ENCODE measurements around the gene GPHN. TPM values are rescaled to one million over a fixed set of nuclear protein-coding genes. Genes with fewer than 3 reads are reported as not detected.
A peak's percentile ranks its signal among the peaks of the same experiment; 100 is the strongest.

GPHN gene
- total and polyA plus RNA-seq, 4 donors, result 9.1 to 57.6 (median 33.9) TPM

GRCh38 chr14:66657780-66658179 is 149.8 kb downstream of the GPHN start:
- Histone ChIP-seq H3K27me3 (ENCODE audit: control insufficient read depth in 3 of 3, insufficient read depth in 3 of 3, low read length in 2 of 3) (no peaks in the 10 kb centered on the region), H3K4me3 (no peak overlapping the region), H3K9ac (ENCODE audit: insufficient read depth in 1 of 2, low read length in 2 of 2) (no peak overlapping the region), H3K36me3 (ENCODE audit: control insufficient read depth in 4 of 4, insufficient read depth in 4 of 4, low read length in 4 of 4) (no peaks in the 10 kb centered on the region), H3K4me1 (ENCODE audit: control insufficient read depth in 5 of 5, insufficient read depth in 5 of 5, low read length in 5 of 5) (peaks cover 0 to 2% (median 0%) of the 10 kb centered on the region in 5 donors), H3K9me3 (ENCODE audit: control insufficient read depth in 4 of 4, insufficient read depth in 3 of 4, low read length in 3 of 4) (peaks cover 0 to 14% (median 1%) of the 10 kb centered on the region in 4 donors), H3K27ac (ENCODE audit: low read depth in 1 of 2, low read length in 1 of 2) (no peak overlapping the region)
- TF ChIP-seq CTCF (IDR thresholded peaks at IDR 0.05; ENCODE audit: control extremely low read depth, extremely low read depth), result no peak
- 79 to 94% methylated on average over 3 of the region's 3 CpGs for WGBS, 2 donors
- ATAC-seq (ENCODE audit: insufficient read depth, low FRiP score) (no peak), DNase-seq (no peak)

GRCh38 chr14:66662374-66662773 is 154.4 kb downstream of the GPHN start:
- peaks cover 0 to 8% (median 1%) of the 10 kb centered on the region in 4 donors for H3K9me3 ChIP-seq (ENCODE audit: control insufficient read depth in 4 of 4, insufficient read depth in 3 of 4, low read length in 3 of 4)
- no peaks in the 10 kb centered on the region for H3K36me3 ChIP-seq (ENCODE audit: control insufficient read depth in 4 of 4, insufficient read depth in 4 of 4, low read length in 4 of 4)
- no peaks in the 10 kb centered on the region for H3K27me3 ChIP-seq (ENCODE audit: control insufficient read depth in 3 of 3, insufficient read depth in 3 of 3, low read length in 2 of 3)
- H3K27ac ChIP-seq (ENCODE audit: low read depth in 1 of 2, low read length in 1 of 2), result no peak overlapping the region
- H3K4me1 ChIP-seq (ENCODE audit: control insufficient read depth in 5 of 5, insufficient read depth in 5 of 5, low read length in 5 of 5), result no peaks in the 10 kb centered on the region
- DNase-seq (no peak), ATAC-seq (ENCODE audit: insufficient read depth, low FRiP score) (peak; percentile 34)
- TF ChIP-seq CTCF (IDR thresholded peaks at IDR 0.05; ENCODE audit: control extremely low read depth, extremely low read depth), result no peak
- H3K9ac ChIP-seq (ENCODE audit: insufficient read depth in 1 of 2, low read length in 2 of 2), result no peak overlapping the region
- 78 to 80% methylated on average over 4 of the region's 4 CpGs for WGBS, 2 donors
- no peak overlapping the region for H3K4me3 ChIP-seq

- ATAC-seq (ENCODE audit: insufficient read depth, low FRiP score), result no peak
- peaks cover 4 to 8% (median 5%) of the 10 kb centered on the region in 4 donors for H3K9me3 ChIP-seq (ENCODE audit: control insufficient read depth in 4 of 4, insufficient read depth in 3 of 4, low read length in 3 of 4)
- no peak for TF ChIP-seq CTCF (IDR thresholded peaks at IDR 0.05; ENCODE audit: control extremely low read depth, extremely low read depth)
Observed at GRCh38 chr14:66677780-66678179, 169.8 kb downstream of the GPHN start.

GRCh38 chr14:66680216-66680615 is 172.3 kb downstream of the GPHN start:
- Histone ChIP-seq H3K9me3 (ENCODE audit: control insufficient read depth in 4 of 4, insufficient read depth in 3 of 4, low read length in 3 of 4) (peaks cover 4 to 8% (median 5%) of the 10 kb centered on the region in 4 donors), H3K9ac (ENCODE audit: insufficient read depth in 1 of 2, low read length in 2 of 2) (no peak overlapping the region), H3K4me3 (no peak overlapping the region), H3K27me3 (ENCODE audit: control insufficient read depth in 3 of 3, insufficient read depth in 3 of 3, low read length in 2 of 3) (no peaks in the 10 kb centered on the region), H3K27ac (ENCODE audit: low read depth in 1 of 2, low read length in 1 of 2) (no peak overlapping the region), H3K36me3 (ENCODE audit: control insufficient read depth in 4 of 4, insufficient read depth in 4 of 4, low read length in 4 of 4) (peaks cover 0 to 4% (median 0%) of the 10 kb centered on the region in 4 donors), H3K4me1 (ENCODE audit: control insufficient read depth in 5 of 5, insufficient read depth in 5 of 5, low read length in 5 of 5) (peaks cover 0 to 2% (median 0%) of the 10 kb centered on the region in 5 donors)
- DNase-seq (no peak), ATAC-seq (ENCODE audit: insufficient read depth, low FRiP score) (no peak)
- no peak for TF ChIP-seq CTCF (IDR thresholded peaks at IDR 0.05; ENCODE audit: control extremely low read depth, extremely low read depth)

More at GRCh38 chr14:66677780-66678179, 169.8 kb downstream of the GPHN start:
- H3K9ac ChIP-seq (ENCODE audit: insufficient read depth in 1 of 2, low read length in 2 of 2), result no peak overlapping the region
- peaks cover 0 to 4% (median 0%) of the 10 kb centered on the region in 4 donors for H3K36me3 ChIP-seq (ENCODE audit: control insufficient read depth in 4 of 4, insufficient read depth in 4 of 4, low read length in 4 of 4)
- no peak overlapping the region for H3K27ac ChIP-seq (ENCODE audit: low read depth in 1 of 2, low read length in 1 of 2)
- no peak overlapping the region for H3K4me3 ChIP-seq
- 96 to 100% methylated on average over 1 of the region's 1 CpG for WGBS, 2 donors
- peaks cover 0 to 2% (median 0%) of the 10 kb centered on the region in 5 donors for H3K4me1 ChIP-seq (ENCODE audit: control insufficient read depth in 5 of 5, insufficient read depth in 5 of 5, low read length in 5 of 5)
- H3K27me3 ChIP-seq (ENCODE audit: control insufficient read depth in 3 of 3, insufficient read depth in 3 of 3, low read length in 2 of 3), result no peaks in the 10 kb centered on the region
- no peak for DNase-seq

All from lung (tissue), 12 donors.